HG03571 (cell line): ENCODE measurements around the gene SLC22A16.
"Not testable (repeated sequence)": the region's sequence is repeated elsewhere in the genome, so short reads cannot be mapped to it uniquely, and the experiment has no call there.

Experiments used
- ATAC-seq: cut with Tn5 transposase; IDR thresholded peaks from one replicate; pipeline ENCODE4 v1.9.1; 2021; ENCODE audit not compliant: unreplicated experiment

The SLC22A16 gene, protein sequence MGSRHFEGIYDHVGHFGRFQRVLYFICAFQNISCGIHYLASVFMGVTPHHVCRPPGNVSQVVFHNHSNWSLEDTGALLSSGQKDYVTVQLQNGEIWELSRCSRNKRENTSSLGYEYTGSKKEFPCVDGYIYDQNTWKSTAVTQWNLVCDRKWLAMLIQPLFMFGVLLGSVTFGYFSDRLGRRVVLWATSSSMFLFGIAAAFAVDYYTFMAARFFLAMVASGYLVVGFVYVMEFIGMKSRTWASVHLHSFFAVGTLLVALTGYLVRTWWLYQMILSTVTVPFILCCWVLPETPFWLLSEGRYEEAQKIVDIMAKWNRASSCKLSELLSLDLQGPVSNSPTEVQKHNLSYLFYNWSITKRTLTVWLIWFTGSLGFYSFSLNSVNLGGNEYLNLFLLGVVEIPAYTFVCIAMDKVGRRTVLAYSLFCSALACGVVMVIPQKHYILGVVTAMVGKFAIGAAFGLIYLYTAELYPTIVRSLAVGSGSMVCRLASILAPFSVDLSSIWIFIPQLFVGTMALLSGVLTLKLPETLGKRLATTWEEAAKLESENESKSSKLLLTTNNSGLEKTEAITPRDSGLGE

DNA sequence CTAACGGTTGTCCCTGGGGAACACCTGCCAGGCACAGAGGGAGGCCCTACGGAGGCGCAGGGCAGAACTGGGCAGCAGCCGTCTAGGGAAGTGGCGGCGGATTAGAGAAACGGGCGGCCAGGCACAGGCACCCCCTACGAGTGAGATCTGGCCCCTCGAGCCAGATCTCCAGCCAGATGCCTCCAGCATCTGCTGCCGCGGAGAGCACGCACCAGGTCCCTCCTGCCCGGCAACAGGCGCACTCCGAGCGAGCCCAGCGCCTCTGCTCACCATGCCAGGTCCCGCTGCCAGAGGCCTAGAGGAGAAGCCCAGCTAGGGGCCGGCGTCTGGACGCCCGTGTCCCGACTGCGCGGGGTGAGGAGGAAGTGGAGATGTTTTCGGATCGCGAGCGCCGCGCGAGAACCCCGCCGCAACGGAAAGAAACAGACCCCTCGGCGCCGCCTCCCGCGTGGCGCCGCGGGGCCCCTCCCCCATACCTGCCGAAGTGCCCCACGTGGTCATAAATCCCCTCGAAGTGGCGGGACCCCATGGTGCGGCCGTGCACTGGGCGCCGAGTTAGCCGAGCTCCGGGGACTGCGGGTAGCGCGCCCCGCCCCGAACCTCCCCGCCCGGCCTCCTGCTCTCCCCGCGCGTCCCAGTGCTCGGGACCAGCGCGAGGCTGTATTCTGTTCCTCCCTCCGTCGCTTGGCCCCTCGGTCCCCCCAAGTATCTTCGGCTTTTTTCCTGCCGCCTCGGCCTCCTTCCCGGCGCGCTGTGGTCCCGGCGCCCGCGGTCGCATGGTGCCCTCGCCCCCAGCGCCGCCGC lies at the start of gene SLC22A16:
Gene SLC22A16 (minus strand): TSS at position 568 of the 804 bp plus-strand sequence. CDS start 39 bp downstream, at position 529.
- ATAC-seq: no peak

DNA sequence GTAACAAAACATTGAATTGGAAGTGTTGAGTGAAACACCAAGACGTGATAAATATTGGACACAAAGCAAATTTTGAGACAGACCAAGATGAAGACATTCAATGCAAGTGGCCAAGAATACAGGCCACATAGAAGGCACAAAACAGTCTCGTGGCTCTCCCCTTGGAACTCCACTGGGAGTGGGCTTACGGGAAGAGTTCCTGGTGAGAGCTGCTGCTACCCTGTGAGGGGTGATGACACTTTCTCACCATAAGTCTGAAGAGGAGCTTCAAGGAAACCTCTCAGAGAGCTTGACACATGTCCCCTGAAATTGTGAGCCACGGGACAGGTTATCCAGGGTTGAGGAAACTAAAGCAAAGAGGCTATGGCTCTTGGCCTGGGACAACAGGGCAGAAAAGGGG lies 48.6 kb upstream of the SLC22A16 start:
- no peak for ATAC-seq

DNA sequence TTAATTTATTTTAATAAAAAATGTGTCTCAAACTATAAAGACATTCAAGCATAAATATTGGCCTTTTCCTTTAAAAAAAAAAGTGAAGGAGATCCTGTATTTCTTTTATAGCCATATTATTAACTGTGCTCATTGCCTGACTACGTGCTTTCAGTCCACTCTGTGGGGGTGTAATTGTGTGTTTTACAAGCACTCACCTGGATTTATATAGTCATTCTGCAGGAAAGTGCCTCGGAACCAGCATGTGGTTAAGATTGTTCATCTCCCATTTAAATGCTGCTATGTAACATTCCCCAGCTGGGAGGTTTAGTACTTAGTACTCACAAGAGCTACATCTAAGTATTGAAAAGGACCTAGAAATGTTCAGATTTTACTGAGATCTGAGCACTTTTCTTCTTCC lies 47.9 kb upstream of the SLC22A16 start:
- no peak for ATAC-seq

DNA sequence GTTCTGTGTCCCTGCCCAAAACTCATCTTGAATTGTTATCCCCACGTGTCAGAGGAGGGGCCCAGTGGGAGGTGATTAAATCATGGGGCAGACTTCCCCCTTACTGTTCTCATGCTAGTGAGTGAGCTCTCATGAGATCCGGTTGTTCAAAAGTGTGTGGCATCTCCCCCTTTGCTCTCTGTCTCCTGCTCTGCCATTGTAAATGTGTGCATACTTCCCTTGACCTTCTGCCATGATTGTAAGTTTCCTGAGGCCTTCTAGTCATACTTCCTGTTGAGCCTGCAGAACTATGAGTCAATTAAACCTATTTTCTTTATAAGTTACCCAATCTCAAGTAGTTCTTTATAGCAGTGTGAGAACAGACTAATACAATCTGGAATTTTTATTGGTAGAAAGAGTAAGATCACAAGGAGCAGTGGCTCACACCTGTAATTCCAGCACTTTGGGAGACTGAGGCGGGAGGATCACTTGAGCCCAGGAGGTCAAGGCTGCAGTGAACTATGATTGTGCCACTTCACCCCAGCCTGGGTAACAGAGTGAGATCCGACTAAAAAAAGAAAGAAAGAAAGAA lies 47.1 kb upstream of the SLC22A16 start:
- ATAC-seq: no peak

DNA sequence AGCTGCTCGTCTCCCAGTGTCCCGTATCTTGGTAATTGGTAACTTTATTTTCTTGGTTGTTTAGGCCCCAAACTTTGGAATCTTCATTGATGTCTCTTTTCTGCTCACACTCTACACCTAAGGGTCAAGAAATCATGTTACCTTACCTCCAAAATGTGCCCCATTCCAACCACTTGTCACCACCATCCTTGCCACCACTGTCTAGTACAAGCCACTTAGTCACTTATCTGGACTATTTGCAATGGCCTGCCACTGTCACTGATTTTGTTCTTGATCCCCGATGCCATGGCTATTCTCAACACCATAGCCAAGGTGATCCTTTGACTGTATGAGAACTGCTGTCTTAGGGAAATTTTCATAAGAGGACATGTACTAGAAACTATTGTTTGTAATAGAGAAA lies 46.0 kb upstream of the SLC22A16 start:
- no peak for ATAC-seq

DNA sequence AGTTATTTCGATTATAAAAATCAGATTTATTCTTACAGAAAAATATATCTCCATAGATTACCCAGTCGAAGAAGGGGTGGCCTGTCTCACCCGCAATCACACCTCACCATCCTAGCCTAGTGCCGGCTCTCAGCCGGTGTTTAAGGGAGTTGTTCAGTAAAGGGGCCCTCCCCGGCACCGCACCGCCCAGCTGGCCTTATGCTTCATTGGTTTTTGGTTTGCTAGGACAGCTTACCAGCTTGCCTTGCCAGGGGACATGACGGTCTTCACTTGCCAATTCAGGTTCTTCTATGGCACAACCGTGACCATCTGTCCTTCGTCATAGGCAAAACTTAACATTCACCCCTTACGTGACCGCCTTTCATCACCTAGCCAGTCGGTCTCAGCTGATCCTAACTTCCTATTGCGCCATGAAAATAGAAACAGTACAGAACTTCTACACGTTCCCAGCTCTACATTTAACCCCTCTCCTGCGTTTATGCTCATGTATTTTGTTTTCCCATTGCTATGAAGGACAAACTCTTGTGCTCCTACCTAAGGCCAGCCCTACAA lies 44.7 kb upstream of the SLC22A16 start:
- no peak for ATAC-seq

DNA sequence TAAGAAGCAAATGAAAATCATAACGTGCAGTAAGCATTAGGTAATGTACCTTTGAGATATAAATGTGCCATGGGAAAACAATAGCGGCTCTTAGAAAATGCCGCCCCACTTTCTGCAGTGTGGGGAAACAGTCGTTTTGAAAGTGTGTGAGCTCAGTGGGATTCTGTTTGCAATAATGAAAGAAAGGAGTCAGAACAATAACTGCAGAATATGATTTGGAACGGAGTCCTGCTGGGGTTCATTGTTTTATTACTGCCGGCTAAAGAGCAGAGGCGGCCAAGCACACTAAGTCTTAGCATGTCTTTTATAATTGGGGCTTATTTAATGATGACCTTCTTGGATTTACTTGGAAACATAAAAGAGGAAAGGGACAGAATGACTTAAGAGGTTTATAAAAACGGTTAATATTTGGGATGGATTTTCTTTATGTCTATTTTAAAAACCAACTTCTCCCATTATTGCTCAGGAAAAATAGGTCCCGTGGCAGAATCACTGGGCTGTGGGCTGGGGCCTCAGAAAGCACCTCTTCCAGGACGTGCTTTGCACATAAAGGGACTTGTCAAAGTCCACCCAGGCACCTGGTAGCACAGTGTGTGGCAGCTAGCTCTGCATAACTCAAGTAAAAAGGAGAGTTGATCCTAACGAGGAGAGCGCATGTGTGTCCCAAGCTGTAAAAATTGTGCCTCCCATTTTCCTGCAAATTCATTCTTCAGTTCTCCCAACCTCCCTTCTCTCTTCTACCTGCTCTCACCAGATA lies 44.0 kb upstream of the SLC22A16 start:
- no peak for ATAC-seq

DNA sequence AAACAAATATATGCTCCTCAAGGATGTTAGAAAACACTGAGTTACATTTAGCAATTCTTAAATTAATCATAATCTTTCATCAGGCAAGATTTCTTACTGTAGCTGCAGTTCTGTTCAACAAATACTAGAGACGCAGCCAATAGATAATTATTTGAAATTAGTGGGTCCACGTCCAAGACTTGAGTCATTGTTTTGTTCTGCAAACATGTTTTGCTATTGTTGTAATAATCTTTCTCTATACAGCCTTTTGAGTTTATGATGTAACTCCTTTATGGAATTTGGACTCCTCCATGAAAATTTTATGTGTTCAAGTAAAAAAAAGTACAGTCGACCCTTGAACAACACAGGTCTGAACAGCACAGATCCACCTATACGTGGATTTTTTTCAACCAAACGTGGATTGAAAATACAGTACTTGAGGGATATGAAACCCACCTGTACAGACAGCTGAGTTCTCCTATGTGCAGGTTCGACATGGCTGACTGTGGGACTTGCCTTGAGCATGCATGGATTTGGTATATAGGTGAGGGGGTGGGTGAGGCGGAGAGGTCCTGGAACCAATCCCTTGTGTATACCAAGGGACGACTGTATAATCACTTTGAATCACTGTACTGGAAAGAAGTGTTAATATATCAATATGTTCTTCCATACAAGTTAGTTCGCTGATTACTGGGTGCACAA lies 41.3 kb upstream of the SLC22A16 start:
- no peak for ATAC-seq

DNA sequence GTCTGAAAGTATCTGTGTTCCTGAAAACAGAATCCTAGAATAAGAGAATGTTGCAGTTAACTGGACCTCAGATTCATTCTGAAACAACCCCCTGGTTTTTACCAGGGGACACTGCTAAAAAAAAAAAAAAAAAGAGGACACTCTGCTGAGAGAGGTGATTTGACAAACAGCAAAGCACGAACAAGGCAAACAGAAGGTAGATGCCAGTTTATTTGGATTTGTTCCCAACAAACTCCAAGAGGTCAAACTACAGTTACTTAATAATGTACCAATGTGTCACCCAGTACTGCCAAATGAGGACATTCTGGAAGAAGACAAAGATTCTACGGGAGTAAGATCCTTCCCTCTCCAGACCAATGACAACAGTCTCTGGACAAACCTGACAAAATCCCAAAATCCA lies 40.6 kb upstream of the SLC22A16 start:
- ATAC-seq: no peak

DNA sequence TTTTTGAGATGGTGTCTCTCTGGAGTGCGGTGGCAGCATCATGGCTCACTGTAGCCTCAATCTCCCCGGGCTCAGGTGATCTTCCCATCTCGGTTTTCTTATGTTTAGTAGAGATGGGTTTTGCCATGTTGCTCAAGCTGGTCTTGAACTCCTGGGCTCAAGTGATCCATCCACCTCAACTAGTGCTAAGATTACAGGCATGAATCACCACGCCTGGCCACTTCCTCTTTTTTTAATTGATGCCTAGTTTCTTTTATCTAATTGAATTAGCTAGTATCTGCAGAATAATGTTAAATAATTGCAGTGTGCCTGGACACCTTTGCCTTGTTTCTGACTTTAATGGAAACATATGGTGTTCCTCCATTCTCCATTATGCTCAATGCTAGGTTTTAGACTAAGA lies 38.4 kb upstream of the SLC22A16 start:
- no peak for ATAC-seq

DNA sequence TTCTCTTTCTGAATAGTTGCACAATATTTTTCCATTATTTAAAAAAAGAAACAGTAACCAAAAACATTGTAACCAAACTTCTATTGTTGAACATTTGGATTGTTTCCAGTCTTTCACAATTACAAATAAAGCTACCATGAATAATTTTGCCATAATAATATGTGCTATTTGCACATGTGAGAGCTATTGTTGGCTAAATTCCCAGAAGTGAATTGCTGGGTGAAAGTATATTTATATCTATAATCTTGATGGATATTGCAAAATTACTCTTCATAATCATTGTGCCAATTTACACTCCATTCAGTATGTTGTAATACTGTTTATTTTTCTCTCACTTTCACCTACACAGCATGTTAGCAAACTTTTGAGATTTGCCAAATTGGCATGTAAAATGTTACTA lies 36.6 kb upstream of the SLC22A16 start:
- ATAC-seq: no peak

DNA sequence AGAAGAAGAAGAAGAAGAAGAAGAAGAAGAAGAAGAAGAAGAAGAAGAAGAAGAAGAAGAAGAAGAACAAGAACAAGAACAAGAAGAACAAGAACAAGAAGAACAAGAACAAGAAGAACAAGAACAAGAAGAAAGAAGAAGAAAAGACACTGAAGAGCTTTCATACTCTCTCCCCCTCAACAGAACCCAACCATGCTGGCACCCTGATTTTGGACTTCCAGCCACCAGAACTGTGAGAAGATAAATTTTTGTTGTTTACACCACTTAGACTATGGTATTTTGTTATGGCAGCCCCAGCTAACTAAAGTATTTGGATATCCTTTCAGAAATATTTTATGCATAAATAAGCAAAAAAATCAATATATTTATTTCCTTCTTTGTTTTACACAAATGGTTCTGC lies 36.1 kb upstream of the SLC22A16 start:
- ATAC-seq: not testable (repeated sequence)

DNA sequence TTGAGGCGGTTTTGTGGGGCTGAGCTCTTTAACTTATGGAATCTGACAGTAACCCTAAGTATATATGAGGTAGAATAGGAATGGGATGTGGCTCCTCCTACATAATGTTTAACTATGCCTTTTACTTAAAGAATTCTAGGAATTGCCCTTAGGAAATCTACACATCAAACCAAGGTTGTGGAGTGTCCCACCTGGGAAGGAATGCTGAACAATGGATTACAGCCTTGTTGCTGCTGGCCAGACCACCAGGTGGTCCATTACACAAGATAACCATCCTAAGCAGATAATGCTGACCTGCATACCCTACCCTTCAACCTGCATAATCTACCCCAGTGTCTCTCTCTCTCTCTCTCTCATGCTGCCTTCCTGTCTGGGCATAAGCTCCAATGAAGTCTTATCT lies 35.0 kb upstream of the SLC22A16 start:
- no peak for ATAC-seq

DNA sequence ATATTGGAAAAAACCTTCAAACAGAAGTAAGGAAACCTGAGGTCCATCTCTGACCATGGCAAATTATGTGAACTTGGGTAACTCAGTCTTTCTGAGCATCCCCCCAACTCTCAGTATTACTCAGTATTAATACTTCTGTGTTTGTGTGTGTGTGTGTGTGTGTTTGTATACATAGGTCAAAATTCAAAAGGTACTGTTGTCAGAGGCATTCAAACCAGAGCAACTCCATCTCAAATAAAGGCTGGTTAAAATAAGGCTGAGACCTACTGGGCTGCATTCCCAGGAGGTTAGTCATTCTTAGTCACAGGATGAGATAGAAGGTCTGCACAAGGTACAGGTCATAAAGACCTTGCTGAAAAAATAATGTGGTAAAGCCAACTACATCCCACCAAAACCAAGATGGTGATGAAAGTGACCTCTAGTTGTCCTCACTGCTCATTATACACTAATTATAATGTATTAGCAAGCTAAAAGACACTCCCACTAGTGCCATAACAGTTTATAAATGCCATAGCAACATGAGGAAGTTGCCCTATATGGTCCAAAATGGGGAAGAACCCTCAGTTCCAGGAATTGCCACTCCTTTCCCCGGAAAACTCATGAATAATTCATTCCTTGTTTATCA lies 33.3 kb upstream of the SLC22A16 start:
- ATAC-seq: no peak

DNA sequence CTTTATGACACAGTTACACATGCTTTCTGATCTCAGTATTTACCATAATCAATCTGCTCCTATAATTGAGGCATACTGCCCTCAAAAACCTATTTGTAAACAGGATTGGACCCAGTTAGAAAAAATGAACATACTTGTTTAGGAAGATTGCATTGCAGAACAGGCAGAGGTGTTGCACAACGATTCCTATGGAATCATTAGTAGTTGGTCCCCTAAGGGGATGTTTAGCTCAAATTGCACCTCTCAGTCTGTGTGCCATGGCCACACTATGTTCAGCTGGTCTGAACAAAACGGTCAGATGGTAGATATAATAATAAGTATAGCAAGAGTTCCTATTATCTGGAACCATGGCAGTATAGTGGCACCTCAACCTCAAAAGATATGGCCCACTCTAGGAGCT lies 28.5 kb upstream of the SLC22A16 start:
- ATAC-seq: not testable (repeated sequence)

DNA sequence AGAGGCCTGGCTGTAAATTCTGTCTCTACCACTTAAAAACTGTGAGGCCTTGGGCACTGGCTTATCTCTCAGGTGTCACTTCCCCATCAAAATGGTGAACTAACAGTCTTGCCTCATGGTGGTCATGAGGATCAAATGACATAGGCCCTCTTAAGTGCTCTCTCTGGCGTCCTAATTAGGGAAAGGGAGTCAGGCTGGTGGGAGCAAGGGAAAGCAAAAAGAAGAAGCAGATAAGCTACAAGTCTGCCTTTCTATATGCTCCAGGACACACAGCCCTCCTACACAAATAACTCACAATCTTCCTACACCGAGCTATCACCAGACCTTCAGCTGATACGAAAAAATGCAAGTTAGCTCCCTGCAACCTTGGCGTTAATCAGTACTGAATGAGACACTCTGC lies 19.5 kb upstream of the SLC22A16 start:
- ATAC-seq: no peak

DNA sequence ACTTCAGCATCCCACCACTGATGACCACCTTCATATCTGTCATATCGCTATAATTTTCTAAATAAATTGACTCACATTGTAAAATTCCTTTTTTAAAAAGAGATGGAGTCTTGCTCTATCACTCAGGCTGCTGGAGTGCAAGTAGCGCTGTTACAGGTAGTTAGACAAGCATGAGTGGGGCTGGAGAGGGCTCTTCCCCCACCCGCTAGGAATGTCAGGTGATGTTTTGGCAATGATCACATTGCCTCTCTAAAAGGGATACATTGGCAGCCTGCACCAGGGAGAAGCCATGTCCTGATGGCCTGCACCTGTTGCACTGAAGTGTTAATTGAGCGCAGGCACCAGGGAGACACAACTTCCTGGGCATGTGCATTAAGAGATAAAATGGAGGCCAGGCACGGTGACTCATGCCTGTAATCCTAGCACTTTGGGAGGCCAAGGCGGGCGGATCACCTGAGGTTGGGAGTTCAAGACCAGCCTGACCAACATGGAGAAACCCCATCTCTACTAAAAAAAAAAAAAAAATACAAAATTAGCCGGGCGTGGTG lies 16.9 kb upstream of the SLC22A16 start:
- ATAC-seq: no peak

DNA sequence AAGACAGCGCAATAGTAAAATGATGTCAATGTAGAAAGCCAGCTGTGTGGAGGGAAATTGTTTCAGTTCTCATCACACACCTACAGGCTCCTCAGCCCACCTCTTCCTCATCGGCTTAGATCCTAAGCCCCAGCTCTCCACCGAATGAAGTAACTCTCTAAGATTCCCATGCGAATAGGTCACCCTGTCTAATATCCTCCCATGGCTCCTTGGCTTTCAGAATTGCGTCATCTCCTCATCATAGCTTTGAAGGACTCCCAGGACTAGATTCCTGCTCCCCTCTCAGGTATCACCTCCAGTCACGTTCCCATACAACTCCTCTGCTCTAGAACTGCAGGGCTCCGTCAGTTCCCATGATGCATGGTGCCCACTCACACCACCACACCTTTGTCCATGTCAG lies 16.2 kb upstream of the SLC22A16 start:
- no peak for ATAC-seq

DNA sequence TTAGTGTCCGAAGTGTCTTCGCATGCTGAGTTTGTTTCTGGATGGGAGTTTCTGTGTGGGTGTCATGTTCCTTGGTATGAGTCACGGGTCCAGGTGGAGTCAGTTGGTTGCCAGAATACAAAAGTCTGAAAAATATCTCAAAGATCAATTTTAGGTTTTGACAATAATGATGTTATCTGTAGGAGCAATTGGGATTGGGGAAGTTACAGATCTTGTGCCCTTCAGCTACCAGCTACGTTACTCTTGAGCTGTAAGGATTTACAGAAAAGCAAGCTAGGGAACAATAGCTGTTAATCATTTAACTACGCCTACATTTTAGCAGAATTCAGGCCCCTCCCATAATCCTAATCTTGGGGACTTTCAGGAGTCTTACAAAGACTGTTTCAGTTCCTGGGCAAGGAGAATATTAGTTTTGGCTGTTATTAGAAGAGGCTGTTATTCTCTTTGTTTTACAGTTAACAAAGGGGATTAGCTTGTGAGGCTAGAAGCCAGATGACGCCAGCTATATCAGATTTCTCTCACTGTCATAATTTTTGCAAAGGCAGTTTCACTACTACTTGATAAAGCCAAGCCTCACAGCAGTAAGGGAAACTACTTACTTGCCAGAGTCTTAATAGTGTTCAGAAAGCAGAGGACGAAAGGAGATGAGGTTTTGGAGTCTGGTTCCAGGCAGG lies 15.4 kb upstream of the SLC22A16 start:
- ATAC-seq: no peak
